KOPT-K1 (cell line): ENCODE results near the gene UBE2U.
"Not testable (repeated sequence)": the region's sequence is repeated elsewhere in the genome, so short reads cannot be mapped to it uniquely, and the experiment has no call there.

Experiments
- H3K27ac ChIP-seq: fragments of 200-600 bp; sonication (generic); 2 replicates; pipeline ENCODE4 v1.5.1; 2016; ENCODE audit warnings: antibody characterized with exemption, mild to moderate bottlenecking, low read depth, low read length; ENCODE audit not compliant: poor library complexity, severe bottlenecking
- H3K36me3 ChIP-seq: fragments of 200-600 bp; sonication (generic); 2 replicates; pipeline ENCODE4 v1.5.1; 2017; ENCODE audit warnings: antibody characterized with exemption, mild to moderate bottlenecking, low read length, moderate library complexity; ENCODE audit not compliant: insufficient read depth
- H3K9me3 ChIP-seq: fragments of 200-600 bp; sonication (generic); 2 replicates; pipeline ENCODE4 v1.5.1; 2017; ENCODE audit warnings: antibody characterized with exemption, low read length, mild to moderate bottlenecking; ENCODE audit not compliant: insufficient read depth, poor library complexity, severe bottlenecking

Gene UBE2U

DNA sequence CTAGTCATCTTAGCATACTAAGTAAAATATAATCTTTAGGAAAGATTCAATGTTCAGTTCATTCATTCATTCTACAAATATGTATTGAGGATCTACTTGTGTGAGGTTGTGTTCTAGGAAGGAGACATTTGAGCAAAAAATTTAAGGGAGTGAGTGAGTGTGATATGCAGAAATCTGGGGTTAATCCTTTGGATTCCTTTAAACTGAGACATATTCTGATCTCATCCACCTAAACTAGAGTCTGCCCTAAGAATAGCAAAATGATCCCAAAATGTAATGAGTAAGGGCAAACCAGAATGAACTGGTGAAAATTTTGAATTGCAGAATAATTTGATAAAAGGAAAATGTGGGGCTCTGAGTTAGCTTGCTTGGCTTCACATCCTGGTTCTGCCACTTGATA, 8.6 kb downstream of the UBE2U start:
- Histone ChIP-seq H3K36me3 (no peaks in the 10 kb centered on the region), H3K27ac (no peak overlapping the region), H3K9me3 (no peaks in the 10 kb centered on the region)

DNA sequence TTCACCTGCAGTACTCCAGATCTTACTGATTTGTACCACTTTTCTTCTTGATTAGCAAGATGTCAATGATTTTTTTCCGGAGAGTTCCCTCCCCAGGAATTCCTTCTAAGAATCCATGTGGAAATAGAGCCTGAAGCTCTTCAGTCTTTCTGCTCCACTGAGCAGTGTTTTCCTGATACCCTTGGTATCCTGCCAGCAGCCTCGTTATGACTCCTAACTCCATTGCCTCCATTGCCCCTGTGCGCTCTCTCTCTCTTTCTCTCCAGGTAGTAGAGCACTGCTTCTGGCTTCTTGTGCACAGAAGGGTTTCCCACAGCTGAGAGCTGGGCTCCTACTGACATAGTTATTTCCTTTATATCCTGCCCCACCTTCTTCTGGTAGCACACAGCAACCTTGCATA, 12.2 kb downstream of the UBE2U start:
- H3K9me3 ChIP-seq: no peaks in the 10 kb centered on the region
- no peaks in the 10 kb centered on the region for H3K36me3 ChIP-seq
- H3K27ac ChIP-seq: no peak overlapping the region

DNA sequence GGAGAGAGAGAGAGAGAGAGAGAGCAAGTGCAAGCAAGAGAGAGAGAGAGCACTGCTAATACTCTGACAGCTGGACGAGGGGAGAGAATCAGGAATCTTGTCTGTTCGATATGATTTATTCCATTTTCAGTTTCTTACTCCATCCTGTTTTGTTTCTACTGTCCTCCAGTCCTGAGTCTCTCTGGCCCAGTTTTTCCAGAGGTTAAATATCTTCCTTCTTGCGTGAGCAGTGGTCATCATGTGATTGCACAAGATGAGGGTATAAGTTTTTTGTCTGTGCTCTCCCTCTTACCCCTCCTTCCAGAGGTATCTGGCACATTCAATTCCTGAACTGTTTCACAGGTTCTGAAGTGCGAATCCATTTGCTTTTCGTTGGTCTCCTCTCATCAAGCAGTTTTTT, 16.8 kb downstream of the UBE2U start:
- Histone ChIP-seq H3K36me3 (no peaks in the 10 kb centered on the region), H3K9me3 (no peaks in the 10 kb centered on the region), H3K27ac (no peak overlapping the region)

DNA sequence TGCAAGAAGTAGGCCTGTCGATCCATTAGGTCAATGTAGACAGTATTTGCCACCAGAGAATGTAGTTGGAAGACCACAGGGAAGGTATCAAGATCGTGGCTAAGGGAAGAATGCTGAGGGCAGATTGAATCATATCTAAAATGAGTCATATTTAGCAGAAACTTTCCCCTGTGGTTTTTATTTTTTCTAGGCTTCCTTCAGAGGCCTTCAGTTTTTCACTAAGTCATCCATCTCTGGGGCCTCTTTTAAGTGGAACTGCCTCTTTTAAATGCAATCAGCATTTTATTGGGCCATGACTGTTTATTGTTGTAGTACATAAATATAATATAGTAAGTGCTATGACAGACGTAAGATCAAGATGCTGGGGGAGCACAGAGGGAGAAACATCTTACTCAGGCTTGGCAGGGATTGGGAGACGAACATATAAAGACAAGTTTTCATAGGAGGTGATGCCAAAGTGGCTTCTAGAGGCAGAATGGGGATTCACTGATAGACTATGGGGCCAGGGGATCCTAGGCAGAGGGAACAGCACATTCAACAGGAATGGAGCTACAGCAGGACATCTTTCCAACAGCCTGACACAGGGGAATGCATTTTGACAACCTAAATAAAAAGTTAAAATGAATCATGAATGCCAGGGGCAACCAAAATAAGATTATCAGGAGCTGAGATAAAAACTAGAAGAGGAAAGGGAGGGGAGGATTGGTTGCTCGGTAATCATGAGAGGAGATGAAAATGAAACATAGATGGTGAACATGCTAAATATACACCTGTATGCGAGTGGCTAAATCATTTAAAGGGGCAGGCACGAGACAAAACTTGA, 20.1 kb downstream of the UBE2U start:
- H3K36me3 ChIP-seq: no peaks in the 10 kb centered on the region
- no peak overlapping the region for H3K27ac ChIP-seq
- H3K9me3 ChIP-seq: no peaks in the 10 kb centered on the region

DNA sequence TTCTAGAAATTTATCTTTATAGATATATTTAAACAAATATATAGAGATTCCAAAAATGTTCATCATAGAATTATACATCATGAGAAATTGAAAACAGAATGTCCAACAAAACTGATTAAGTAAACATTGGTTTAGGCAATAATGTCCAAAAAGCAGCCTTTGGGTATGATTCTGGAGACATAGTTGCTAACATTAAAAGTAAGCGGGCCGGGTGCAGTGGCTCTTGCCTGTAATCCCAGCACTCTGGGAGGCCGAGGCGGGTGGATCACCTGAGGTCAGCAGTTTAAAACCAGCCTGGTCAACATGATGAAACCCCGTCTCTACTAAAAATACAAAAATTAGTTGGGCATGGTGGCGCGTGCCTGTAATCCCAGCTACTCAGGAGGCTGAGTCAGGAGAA, 20.8 kb downstream of the UBE2U start:
- not testable (repeated sequence) for H3K27ac ChIP-seq, H3K36me3 ChIP-seq, H3K9me3 ChIP-seq

DNA sequence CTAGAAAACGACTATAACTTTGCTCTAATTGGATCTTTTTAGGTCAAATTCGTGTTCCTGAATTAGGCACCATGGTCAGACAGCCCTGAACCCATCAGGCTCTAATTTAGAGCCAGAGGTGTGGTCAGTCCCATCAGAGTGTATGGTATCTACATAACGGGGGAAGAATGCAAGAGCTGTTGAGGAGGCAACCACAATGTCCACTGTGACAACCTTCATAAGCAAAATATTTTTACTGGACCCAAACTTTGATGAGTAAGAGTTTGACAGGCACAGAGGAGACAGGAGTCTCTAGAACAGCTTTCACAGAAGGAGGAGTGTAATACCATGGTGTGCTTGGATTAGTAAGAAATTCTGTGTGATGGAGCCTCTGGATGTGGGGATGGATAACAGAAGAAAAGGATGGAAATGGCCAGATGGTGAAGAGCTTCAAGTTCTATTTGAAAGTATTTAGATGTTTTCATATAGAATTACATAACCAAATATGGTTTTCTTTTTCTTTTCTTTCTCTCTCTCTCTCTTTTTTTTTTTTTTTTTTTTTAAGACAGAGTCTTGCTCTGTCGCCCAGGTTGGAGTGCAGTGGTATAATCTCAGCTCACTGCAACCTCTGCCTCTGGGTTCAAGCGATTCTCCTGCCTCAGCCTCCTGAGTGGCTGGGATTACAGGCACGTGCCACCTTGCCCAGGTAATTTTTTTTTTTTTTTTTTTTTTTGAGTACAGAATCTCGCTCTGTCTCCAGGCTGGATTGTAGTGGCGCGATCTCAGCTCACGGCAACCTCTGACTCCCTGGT, 24.9 kb downstream of the UBE2U start:
- no peaks in the 10 kb centered on the region for H3K36me3 ChIP-seq
- H3K27ac ChIP-seq: no peak overlapping the region
- no peaks in the 10 kb centered on the region for H3K9me3 ChIP-seq

DNA sequence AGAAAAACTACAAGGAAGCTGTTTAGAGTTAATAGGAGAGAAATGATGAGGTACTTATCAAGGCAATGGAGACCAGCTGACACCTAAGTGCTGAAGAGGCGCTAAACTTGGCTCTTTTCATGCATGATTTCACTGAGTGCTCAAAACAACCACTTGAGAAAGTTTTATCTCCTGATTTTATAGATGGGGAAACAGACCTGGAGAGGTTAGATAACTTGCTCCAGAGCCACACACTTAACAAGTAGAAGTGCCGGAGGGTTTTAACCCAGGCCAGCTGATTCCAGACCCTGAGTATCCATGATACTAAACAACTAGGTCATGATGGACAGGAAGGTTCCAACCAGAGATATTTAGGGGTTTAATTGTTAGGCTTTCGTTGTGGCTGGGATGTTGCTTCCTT, 25.9 kb downstream of the UBE2U start:
- Histone ChIP-seq H3K9me3 (no peaks in the 10 kb centered on the region), H3K27ac (no peak overlapping the region), H3K36me3 (no peaks in the 10 kb centered on the region)

DNA sequence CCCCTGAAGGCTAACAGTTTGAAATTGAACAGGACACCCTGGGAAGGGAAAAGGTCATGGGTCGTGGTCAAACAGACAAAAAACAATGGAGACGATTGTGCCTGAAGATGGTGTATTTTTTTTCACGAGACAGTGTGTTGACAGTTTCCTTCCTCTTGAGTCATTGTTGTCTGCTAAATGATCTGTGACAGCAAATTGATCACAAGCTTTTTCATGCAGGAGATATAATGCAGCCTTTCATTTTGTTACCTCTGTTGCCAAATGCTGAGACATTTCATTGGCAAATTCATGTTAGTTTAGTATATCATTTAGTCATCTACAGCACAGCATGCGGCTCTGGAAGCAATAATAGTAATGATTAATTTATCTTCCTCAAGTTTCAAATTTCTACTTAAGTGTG, 27.7 kb downstream of the UBE2U start:
- Histone ChIP-seq H3K9me3 (no peaks in the 10 kb centered on the region), H3K27ac (no peak overlapping the region), H3K36me3 (no peaks in the 10 kb centered on the region)

DNA sequence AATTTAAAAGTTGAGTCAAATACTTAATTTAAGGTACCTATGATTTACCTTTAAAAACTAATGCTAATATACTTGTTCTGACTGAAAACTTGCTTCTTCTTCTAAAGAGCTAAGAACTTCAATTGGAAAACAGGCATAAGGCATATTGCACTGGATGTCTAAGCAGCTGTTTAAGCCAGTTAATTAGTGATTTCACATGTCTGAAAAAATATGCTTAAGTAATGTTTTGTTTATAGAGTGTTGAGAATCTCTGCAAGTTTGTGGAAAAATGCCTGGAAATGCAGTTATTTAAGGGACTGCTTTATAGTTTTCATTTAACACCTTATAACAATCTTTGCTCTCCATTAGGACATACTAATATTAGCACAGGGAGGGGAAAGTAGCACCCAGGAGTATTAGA, 28.2 kb downstream of the UBE2U start:
- Histone ChIP-seq H3K27ac (no peak overlapping the region), H3K9me3 (no peaks in the 10 kb centered on the region), H3K36me3 (no peaks in the 10 kb centered on the region)

DNA sequence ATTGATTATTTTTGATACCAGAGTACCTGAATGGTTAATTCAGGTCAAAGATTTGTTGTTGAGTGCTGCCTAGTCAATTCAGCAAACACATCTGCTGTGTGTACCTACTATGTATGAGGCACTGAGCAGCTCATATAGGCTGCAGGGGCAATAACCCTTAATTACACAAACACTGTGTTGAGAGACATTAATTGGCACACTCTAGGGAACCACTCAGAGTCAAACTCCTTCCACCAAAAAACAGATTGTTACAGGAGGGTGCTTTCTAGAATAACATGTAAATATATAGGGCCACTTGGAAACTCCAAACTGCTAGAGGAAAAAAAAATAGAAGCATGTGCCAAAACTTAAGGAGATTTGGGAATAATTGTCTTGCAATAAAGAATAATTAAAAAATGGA, 31.3 kb downstream of the UBE2U start:
- H3K36me3 ChIP-seq: no peaks in the 10 kb centered on the region
- H3K27ac ChIP-seq: no peak overlapping the region

DNA sequence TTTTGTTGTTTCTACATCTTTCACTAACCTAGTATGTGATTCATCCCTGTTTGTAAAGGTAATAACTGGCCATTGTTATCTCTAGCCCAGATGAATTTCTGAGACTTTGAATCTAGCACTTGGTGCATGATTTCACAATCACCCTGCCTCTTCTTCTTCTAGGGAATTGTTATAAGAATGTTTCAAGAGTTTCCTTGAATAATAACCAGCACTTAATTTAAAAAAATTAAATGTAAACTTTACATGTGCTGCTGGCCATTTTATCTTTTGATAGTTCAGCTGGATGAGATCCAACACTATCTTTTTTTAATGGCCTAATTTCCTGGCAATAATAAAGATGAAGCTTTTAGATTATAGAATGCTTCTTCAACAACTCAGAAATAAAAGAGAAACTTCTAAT, 31.8 kb downstream of the UBE2U start:
- Histone ChIP-seq H3K36me3 (no peaks in the 10 kb centered on the region), H3K27ac (no peak overlapping the region), H3K9me3 (no peaks in the 10 kb centered on the region)

More for the DNA sequence above, 31.3 kb downstream of the UBE2U start:
- H3K9me3 ChIP-seq: no peaks in the 10 kb centered on the region

DNA sequence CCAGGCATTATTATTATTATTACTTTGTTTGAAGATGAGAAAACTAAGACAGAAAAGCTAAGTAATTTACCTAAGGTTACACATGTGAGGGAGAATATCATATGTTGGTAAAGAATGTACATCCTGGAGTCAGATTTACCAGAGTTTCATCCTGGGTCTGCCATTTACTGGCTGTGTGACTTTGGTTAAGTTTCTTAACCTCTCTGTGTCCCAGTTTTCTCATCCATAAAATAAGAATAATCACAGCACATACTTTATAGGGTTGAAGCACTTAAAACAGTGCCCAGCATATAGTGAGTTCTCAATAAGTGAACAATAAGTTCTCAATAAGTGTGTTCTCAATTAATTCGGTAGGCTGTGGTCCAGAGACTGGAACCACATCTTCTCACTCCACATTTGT, 32.5 kb downstream of the UBE2U start:
- Histone ChIP-seq H3K36me3 (no peaks in the 10 kb centered on the region), H3K27ac (no peak overlapping the region), H3K9me3 (no peaks in the 10 kb centered on the region)

DNA sequence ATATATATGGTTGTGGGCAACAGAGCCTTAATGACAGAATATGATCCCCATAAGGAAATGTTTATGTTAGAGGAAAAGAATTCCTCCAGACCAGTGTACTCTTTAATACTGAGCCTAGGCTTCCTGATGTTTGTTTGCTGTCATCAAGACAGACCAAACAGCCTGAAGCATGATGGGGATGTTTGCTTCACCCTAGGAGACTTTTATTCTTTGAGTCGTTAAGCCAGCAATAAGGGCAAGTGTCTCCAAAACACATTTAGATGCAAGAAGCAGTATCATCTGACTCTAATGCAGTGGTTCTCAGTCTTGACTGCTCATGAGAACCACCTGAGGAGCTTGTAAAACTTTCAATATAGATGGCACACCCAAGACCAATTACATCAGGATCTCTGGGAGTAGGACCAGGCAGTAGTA, 33.1 kb downstream of the UBE2U start:
- H3K9me3 ChIP-seq: no peaks in the 10 kb centered on the region

DNA sequence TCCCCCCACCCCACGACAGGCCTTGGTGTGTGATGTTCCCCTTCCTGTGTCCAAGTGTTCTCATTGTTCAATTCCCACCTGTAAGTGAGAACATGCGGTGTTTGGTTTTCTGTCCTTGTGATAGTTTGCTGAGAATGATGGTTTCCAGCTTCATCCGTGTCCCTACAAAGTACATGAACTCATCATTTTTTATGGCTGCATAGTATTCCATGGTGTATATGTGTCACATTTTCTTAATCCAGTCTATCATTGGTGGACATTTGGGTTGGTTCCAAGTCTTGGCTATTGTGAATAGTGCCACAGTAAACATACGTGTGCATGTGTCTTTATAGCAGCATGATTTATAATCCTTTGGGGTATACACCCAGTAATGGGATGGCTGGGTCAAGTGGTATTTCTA, 36.1 kb downstream of the UBE2U start:
- not testable (repeated sequence) for H3K36me3 ChIP-seq, H3K27ac ChIP-seq, H3K9me3 ChIP-seq

More for the DNA sequence above, 33.1 kb downstream of the UBE2U start:
- Histone ChIP-seq H3K27ac (no peak overlapping the region), H3K36me3 (no peaks in the 10 kb centered on the region)

DNA sequence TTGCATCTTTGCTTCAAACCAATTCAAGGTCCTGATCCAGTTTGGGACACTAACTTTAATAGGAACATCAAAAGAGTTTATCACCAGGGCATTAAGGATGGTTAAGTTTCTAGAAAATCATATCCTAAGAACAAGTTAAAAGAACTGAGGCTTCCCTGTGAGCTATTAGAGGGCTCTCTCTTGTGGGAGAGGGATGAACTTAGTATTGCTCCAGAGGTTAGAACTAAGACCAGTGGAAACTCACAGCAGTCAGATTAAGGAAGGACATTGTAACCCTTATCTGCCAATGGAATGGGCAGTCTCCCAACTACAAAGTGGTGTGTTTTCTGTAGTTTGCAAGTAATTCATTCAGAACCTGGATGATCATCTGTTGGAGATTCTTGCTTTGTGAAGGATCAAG, 36.8 kb downstream of the UBE2U start:
- Histone ChIP-seq H3K36me3 (no peaks in the 10 kb centered on the region), H3K9me3 (no peaks in the 10 kb centered on the region), H3K27ac (no peak overlapping the region)

DNA sequence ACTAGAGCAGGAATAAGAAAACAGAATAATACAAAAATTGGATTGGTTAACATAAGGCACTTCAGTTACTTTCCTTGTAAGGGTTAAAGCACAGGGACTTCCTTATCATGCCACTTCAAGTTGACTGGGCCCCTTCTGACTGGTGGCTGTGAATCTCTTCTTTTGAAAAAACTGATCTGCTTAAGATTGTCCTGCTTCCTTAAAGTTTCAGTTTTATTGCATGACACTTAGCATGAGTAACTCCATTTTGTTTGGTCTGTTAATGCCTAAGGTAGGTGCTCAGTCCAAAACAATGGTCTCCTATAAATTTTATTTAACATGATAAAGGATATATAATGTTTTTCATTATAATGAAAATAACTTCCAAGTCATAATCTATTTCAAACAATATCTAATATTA, 37.6 kb downstream of the UBE2U start:
- Histone ChIP-seq H3K27ac (no peak overlapping the region), H3K36me3 (no peaks in the 10 kb centered on the region), H3K9me3 (no peaks in the 10 kb centered on the region)
